Trophoblast cell (in vitro differentiated cells and primary cell): Measurements from ENCODE around the gene EEF1A1. TPM values are rescaled to one million over a fixed set of nuclear protein-coding genes. Genes with fewer than 3 reads are reported as not detected.
"Not testable (repeated sequence)": the region's sequence is repeated elsewhere in the genome, so short reads cannot be mapped to it uniquely, and the experiment has no call there.

Source experiments
- DNase-seq, 2 donors: peaks; one replicate each; pipeline ENCODE4 v3.0.0-alpha.2; 2016
- H2AFZ ChIP-seq: 2 replicates; pipeline ENCODE4 v1.6.1; 2013; ENCODE audit warnings: low read length, moderate library complexity, mild to moderate bottlenecking; ENCODE audit not compliant: insufficient read depth, poor library complexity
- H2AK5ac ChIP-seq: 2 replicates; pipeline ENCODE4 v1.6.1; 2013; ENCODE audit warnings: mild to moderate bottlenecking, low read length
- H2BK120ac ChIP-seq: 2 replicates; pipeline ENCODE4 v1.6.1; 2013; ENCODE audit warnings: low read length, mild to moderate bottlenecking, moderate library complexity; ENCODE audit not compliant: insufficient read depth, poor library complexity
- H2BK12ac ChIP-seq: 2 replicates; pipeline ENCODE4 v1.6.1; 2013; ENCODE audit warnings: mild to moderate bottlenecking, low read length, moderate library complexity
- H2BK5ac ChIP-seq: 2 replicates; pipeline ENCODE4 v1.6.1; 2013; ENCODE audit warnings: low read length, low read depth, moderate library complexity, mild to moderate bottlenecking; ENCODE audit not compliant: poor library complexity
- H3K14ac ChIP-seq: 2 replicates; pipeline ENCODE4 v1.6.1; 2013; ENCODE audit warnings: mild to moderate bottlenecking, low read length
- H3K18ac ChIP-seq: 2 replicates; pipeline ENCODE4 v1.6.1; 2013; ENCODE audit warnings: mild to moderate bottlenecking, low read length
- H3K23ac ChIP-seq: 2 replicates; pipeline ENCODE4 v1.6.1; 2013; ENCODE audit warnings: low read length
- H3K27ac ChIP-seq: 2 replicates; pipeline ENCODE4 v1.5.1; 2013; ENCODE audit warnings: low read depth, mild to moderate bottlenecking, inconsistent platforms, low read length, moderate library complexity
- H3K27me3 ChIP-seq: 2 replicates; pipeline ENCODE4 v1.6.1; 2013; ENCODE audit warnings: inconsistent platforms, mild to moderate bottlenecking, low read length, moderate library complexity; ENCODE audit not compliant: insufficient read depth
- H3K36me3 ChIP-seq, 2 experiments: 1 replicate in 1 of 2; 2 replicates in 1 of 2; pipeline ENCODE4 v1.6.1; 2013; ENCODE audit warnings: low read length in 2 of 2, mild to moderate bottlenecking in 2 of 2, moderate library complexity in 1 of 2; ENCODE audit not compliant: insufficient read depth in 2 of 2, control insufficient read depth in 1 of 2
- H3K4ac ChIP-seq: 2 replicates; pipeline ENCODE4 v1.6.1; 2013; ENCODE audit warnings: low read depth, mild to moderate bottlenecking, low read length, moderate library complexity
- H3K4me1 ChIP-seq, 2 experiments: 1 replicate in 1 of 2; 2 replicates in 1 of 2; pipeline ENCODE4 v1.6.1; 2013; ENCODE audit warnings: low read length in 2 of 2, mild to moderate bottlenecking in 2 of 2, moderate library complexity in 1 of 2; ENCODE audit not compliant: insufficient read depth in 2 of 2, control insufficient read depth in 1 of 2
- H3K4me2 ChIP-seq: 2 replicates; pipeline ENCODE4 v1.6.1; 2013; ENCODE audit warnings: inconsistent platforms, mild to moderate bottlenecking, low read length, moderate library complexity
- H3K4me3 ChIP-seq: 2 replicates; pipeline ENCODE4 v1.5.1; 2013; ENCODE audit warnings: mild to moderate bottlenecking, low read depth, low read length, inconsistent platforms
- H3K79me1 ChIP-seq: one replicate; pipeline ENCODE4 v1.6.1; 2013; ENCODE audit warnings: low read length
- H3K79me2 ChIP-seq: 2 replicates; pipeline ENCODE4 v1.6.1; 2013; ENCODE audit warnings: low read length, mild to moderate bottlenecking; ENCODE audit not compliant: control insufficient read depth, insufficient read depth, poor library complexity
- H3K9ac ChIP-seq: 2 replicates; pipeline ENCODE4 v1.6.1; 2013; ENCODE audit warnings: mild to moderate bottlenecking, low read length
- H3K9me3 ChIP-seq: 2 replicates; pipeline ENCODE4 v1.6.1; 2013; ENCODE audit warnings: low read depth, mild to moderate bottlenecking, control low read depth, inconsistent platforms, low read length; ENCODE audit not compliant: insufficient read depth
- H4K12ac ChIP-seq: 2 replicates; pipeline ENCODE4 v1.6.1; 2013; ENCODE audit warnings: low read depth, mild to moderate bottlenecking, low read length, moderate library complexity
- H4K8ac ChIP-seq: 2 replicates; pipeline ENCODE4 v1.6.1; 2013; ENCODE audit warnings: low read depth, mild to moderate bottlenecking, low read length, moderate library complexity
- H4K91ac ChIP-seq: one replicate; pipeline ENCODE4 v1.6.1; 2013; ENCODE audit warnings: low read depth, mild to moderate bottlenecking, low read length, moderate library complexity
- WGBS: extraction: QIAGEN DNeasy Blood & Tissue Kit; methylation state at CpG from one replicate; pipeline ENCODE4 v1.1.7; 2013; ENCODE audit warnings: missing lambda C conversion rate; ENCODE audit not compliant: insufficient read length, insufficient coverage; ENCODE audit errors: extremely low coverage; 5-methylcytosine and 5-hydroxymethylcytosine counted together
- polyA plus RNA-seq: library from polyadenylated mRNA; stranded (reverse); fragments of 200-250 nt; gene quantifications from 2 replicates; pipeline ENCODE4 v1.2.3, GENCODE V29; 2013

EEF1A1 gene
- polyA plus RNA-seq, result 10,280 and 10,757 TPM in 2 replicates

DNA sequence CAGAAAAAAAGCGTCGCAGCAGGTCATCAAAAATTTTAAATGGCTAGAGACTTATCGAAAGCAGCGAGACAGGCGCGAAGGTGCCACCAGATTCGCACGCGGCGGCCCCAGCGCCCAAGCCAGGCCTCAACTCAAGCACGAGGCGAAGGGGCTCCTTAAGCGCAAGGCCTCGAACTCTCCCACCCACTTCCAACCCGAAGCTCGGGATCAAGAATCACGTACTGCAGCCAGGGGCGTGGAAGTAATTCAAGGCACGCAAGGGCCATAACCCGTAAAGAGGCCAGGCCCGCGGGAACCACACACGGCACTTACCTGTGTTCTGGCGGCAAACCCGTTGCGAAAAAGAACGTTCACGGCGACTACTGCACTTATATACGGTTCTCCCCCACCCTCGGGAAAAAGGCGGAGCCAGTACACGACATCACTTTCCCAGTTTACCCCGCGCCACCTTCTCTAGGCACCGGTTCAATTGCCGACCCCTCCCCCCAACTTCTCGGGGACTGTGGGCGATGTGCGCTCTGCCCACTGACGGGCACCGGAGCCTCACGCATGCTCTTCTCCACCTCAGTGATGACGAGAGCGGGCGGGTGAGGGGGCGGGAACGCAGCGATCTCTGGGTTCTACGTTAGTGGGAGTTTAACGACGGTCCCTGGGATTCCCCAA, at the start of gene EEF1A1:
EEF1A1 (minus strand) TSS at position 345 of the 663 bp plus-strand sequence. CDS start 1,006 bp downstream, outside the sequence.
- H3K4me2 ChIP-seq, result peak within 1 kb of the TSS; percentile 64
- H3K36me3 ChIP-seq, result peaks cover 17 to 32% of the 10 kb centered on the region in 2 experiments
- peak within 1 kb of the TSS; percentile 95 for H3K4ac ChIP-seq
- H4K91ac ChIP-seq, result peak within 1 kb of the TSS; percentile 93
- H4K12ac ChIP-seq, result peak within 1 kb of the TSS; percentile 100
- peak within 1 kb of the TSS; percentile 65 for H2AK5ac ChIP-seq
- no peaks in the 10 kb centered on the region for H3K9me3 ChIP-seq
- H3K14ac ChIP-seq, result peak within 1 kb of the TSS; percentile 90
- peak within 1 kb of the TSS; percentile 95 for H4K8ac ChIP-seq
- H3K27ac ChIP-seq, result peak within 1 kb of the TSS; percentile 99
- H3K9ac ChIP-seq, result peak within 1 kb of the TSS; percentile 95
- peak within 1 kb of the TSS; percentile 89 for H3K4me3 ChIP-seq
- H3K23ac ChIP-seq, result no peak within 1 kb of the TSS
- no peaks in the 10 kb centered on the region for H3K4me1 ChIP-seq
- peak within 1 kb of the TSS; percentile 94 for H2BK5ac ChIP-seq
- no peaks in the 10 kb centered on the region for H3K27me3 ChIP-seq
- no CpG with 5 or more reads among the region's 53 CpGs for WGBS
- peak within 1 kb of the TSS; percentile 75 for H2AFZ ChIP-seq
- H3K79me2 ChIP-seq, result peaks cover 14% of the 10 kb centered on the region
- peak within 1 kb of the TSS; percentile 78 for H2BK120ac ChIP-seq
- H2BK12ac ChIP-seq, result no peak within 1 kb of the TSS
- peak within 1 kb of the TSS; percentile 99 for H3K18ac ChIP-seq
- DNase-seq, result peak; percentile 99 to 100
- H3K79me1 ChIP-seq, result peaks cover 14% of the 10 kb centered on the region

DNA sequence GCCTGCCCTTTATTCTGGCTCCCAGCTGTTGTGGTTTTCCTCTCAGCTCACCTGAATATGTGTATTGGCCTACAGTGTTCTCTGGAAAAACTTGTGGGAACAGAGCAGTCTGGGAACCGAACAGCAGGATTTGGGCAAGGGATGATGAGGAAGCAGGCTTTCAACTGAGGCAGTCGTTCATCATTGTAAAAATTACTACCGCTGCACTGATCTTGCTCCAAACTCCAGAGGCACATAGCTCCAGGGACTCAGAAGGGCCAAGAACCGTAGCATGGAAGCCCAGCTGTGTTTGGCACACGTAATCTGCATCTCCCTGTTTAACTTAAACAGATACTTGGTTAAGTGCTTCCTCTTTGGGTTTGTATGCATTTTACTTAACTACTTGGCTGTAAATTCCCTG, 48.3 kb upstream of the EEF1A1 start:
- Histone ChIP-seq H3K23ac (no peak overlapping the region), H2AK5ac (no peak overlapping the region), H4K91ac (no peak overlapping the region), H2BK5ac (no peak overlapping the region), H3K4me2 (no peak overlapping the region), H3K9ac (no peak overlapping the region), H3K79me2 (peaks cover 2% of the 10 kb centered on the region), H3K27me3 (no peaks in the 10 kb centered on the region), H3K14ac (no peak overlapping the region), H2BK12ac (peak overlapping the region; percentile 2), H2AFZ (no peak overlapping the region), H4K8ac (no peak overlapping the region), H2BK120ac (no peak overlapping the region), H3K18ac (no peak overlapping the region), H3K4me1 (peaks cover 14 to 20% of the 10 kb centered on the region in 2 experiments), H3K4ac (no peak overlapping the region), H3K36me3 (no peaks in the 10 kb centered on the region), H3K27ac (no peak overlapping the region), H3K79me1 (peaks cover 18% of the 10 kb centered on the region), H4K12ac (no peak overlapping the region), H3K4me3 (no peak overlapping the region), H3K9me3 (no peaks in the 10 kb centered on the region)
- no CpG with 5 or more reads among the region's 5 CpGs for WGBS
- DNase-seq, result no peak

GRCh38 chr6:73566954-73567591, 46.2 kb upstream of the EEF1A1 start:
- no CpG with 5 or more reads among the region's 8 CpGs for WGBS
- Histone ChIP-seq H2BK12ac (peak overlapping the region; percentile 74), H3K14ac (peak overlapping the region; percentile 36), H3K79me2 (peaks cover 2% of the 10 kb centered on the region), H3K18ac (no peak overlapping the region), H4K8ac (peak overlapping the region; percentile 8), H3K9me3 (no peaks in the 10 kb centered on the region), H4K91ac (peak overlapping the region; percentile 67), H3K23ac (no peak overlapping the region), H3K9ac (no peak overlapping the region), H2BK5ac (peak overlapping the region; percentile 1), H3K79me1 (peaks cover 18% of the 10 kb centered on the region), H3K4me3 (no peak overlapping the region), H4K12ac (no peak overlapping the region), H3K4ac (peak overlapping the region; percentile 50), H3K36me3 (no peaks in the 10 kb centered on the region), H3K4me2 (no peak overlapping the region), H2AK5ac (no peak overlapping the region), H3K27me3 (no peaks in the 10 kb centered on the region), H2AFZ (no peak overlapping the region), H3K4me1 (peaks cover 14 to 20% of the 10 kb centered on the region in 2 experiments), H2BK120ac (peak overlapping the region; percentile 62), H3K27ac (peak overlapping the region; percentile 57)
- peak; percentile 84 to 89 for DNase-seq

GRCh38 chr6:73566486-73566871, 45.6 kb upstream of the EEF1A1 start:
- Histone ChIP-seq H3K27ac (peak overlapping the region; percentile 94), H3K79me1 (peaks cover 18% of the 10 kb centered on the region), H2BK120ac (peak overlapping the region; percentile 52), H2BK12ac (peak overlapping the region; percentile 32), H3K4me1 (peaks cover 14 to 20% of the 10 kb centered on the region in 2 experiments), H2BK5ac (peak overlapping the region; percentile 43), H3K4me2 (peak overlapping the region; percentile 54), H4K91ac (peak overlapping the region; percentile 55)
- not testable (repeated sequence) for H3K9ac ChIP-seq, H3K14ac ChIP-seq, H4K12ac ChIP-seq, H2AK5ac ChIP-seq, H3K36me3 ChIP-seq, H3K23ac ChIP-seq, DNase-seq, H2AFZ ChIP-seq, H3K27me3 ChIP-seq, H4K8ac ChIP-seq, H3K4ac ChIP-seq, H3K9me3 ChIP-seq, H3K18ac ChIP-seq, H3K79me2 ChIP-seq, H3K4me3 ChIP-seq
- WGBS, result no CpG with 5 or more reads among the region's 2 CpGs
